GM23248 (cell line): ENCODE results near the gene HMGXB3. TPM values are rescaled to one million over a fixed set of nuclear protein-coding genes. Genes with fewer than 3 reads are reported as not detected.

Experiments
- DNase-seq: peaks from one replicate; pipeline ENCODE4 v3.0.0-alpha.2; 2015
- H2AFZ ChIP-seq: fragments of 200-600 bp; sonication (generic); 2 replicates; pipeline ENCODE4 v1.6.1; 2016; ENCODE audit warnings: antibody characterized with exemption
- H3F3A ChIP-seq: fragments of 200-600 bp; sonication (generic); 2 replicates; pipeline ENCODE4 v1.6.1; 2016; ENCODE audit warnings: mild to moderate bottlenecking, antibody characterized with exemption, mixed run types; ENCODE audit not compliant: insufficient read depth
- H3K27ac ChIP-seq: fragments of 200-600 bp; sonication (generic); 2 replicates; pipeline ENCODE4 v1.5.1; 2016; ENCODE audit warnings: mild to moderate bottlenecking
- H3K27me3 ChIP-seq: fragments of 200-600 bp; sonication (generic); replicated peaks from 2 replicates; pipeline ENCODE4 v1.6.1; 2016; ENCODE audit warnings: mild to moderate bottlenecking; ENCODE audit not compliant: insufficient read depth
- H3K36me3 ChIP-seq: fragments of 200-600 bp; sonication (generic); 2 replicates; pipeline ENCODE4 v1.6.1; 2016; ENCODE audit warnings: low read depth, mild to moderate bottlenecking
- H3K4me1 ChIP-seq: fragments of 200-600 bp; sonication (generic); 2 replicates; pipeline ENCODE4 v1.6.1; 2016; ENCODE audit warnings: mild to moderate bottlenecking; ENCODE audit not compliant: insufficient read depth
- H3K4me2 ChIP-seq: fragments of 200-600 bp; sonication (generic); one replicate; pipeline ENCODE4 v1.6.1; 2016; ENCODE audit warnings: mild to moderate bottlenecking; ENCODE audit not compliant: unreplicated experiment
- H3K4me3 ChIP-seq: fragments of 200-600 bp; sonication (generic); 2 replicates; pipeline ENCODE4 v1.5.1; 2016; ENCODE audit warnings: mild to moderate bottlenecking
- H3K79me2 ChIP-seq: fragments of 200-600 bp; sonication (generic); 2 replicates; pipeline ENCODE4 v1.6.1; 2016; ENCODE audit warnings: mild to moderate bottlenecking; ENCODE audit not compliant: insufficient read depth
- H3K9ac ChIP-seq: fragments of 200-600 bp; sonication (generic); 2 replicates; pipeline ENCODE4 v1.6.1; 2016; ENCODE audit warnings: mild to moderate bottlenecking
- H3K9me2 ChIP-seq: fragments of 200-600 bp; sonication (generic); 2 replicates; pipeline ENCODE4 v1.6.1; 2016; ENCODE audit warnings: mixed run types, mild to moderate bottlenecking, moderate library complexity; ENCODE audit not compliant: insufficient read depth
- H3K9me3 ChIP-seq: fragments of 200-600 bp; sonication (generic); one replicate; pipeline ENCODE4 v1.6.1; 2017; ENCODE audit warnings: low read depth
- H4K20me1 ChIP-seq: fragments of 200-600 bp; sonication (generic); 2 replicates; pipeline ENCODE4 v1.6.0; 2016; ENCODE audit not compliant: insufficient read depth
- EZH2 ChIP-seq: fragments of 200-600 bp; sonication (generic); IDR thresholded peaks from 2 replicates; pipeline ENCODE4 v1.6.1; 2018; ENCODE audit warnings: antibody characterized with exemption, mild to moderate bottlenecking; ENCODE audit not compliant: insufficient read depth, poor library complexity, severe bottlenecking
- EZH2phosphoT487 ChIP-seq: fragments of 200-600 bp; sonication (generic); IDR thresholded peaks from 2 replicates; pipeline ENCODE4 v1.6.1; 2018; ENCODE audit warnings: antibody characterized with exemption, moderate library complexity, mild to moderate bottlenecking, low read depth; ENCODE audit not compliant: insufficient read depth
- WGBS, 2 experiments: methylation state at CpG; one replicate each; pipeline ENCODE4 v1.1.6; 2015 to 2017; ENCODE audit warnings: low lambda C conversion rate in 2 of 2, low coverage in 1 of 2; ENCODE audit errors: missing lambda C conversion rate in 2 of 2; 5-methylcytosine and 5-hydroxymethylcytosine counted together
- in situ Hi-C: fragments of 300-500 bp; cut with MboI; formaldehyde crosslinking; loops from 2 replicates; pipeline ENCODE4 v1.15.0; 2020
- polyA plus RNA-seq: library from polyadenylated mRNA; unstranded; fragments of >200 nt; fragmentation: Nextera tagmentation; extraction: Ambion mirVana; gene quantifications from 2 replicates; pipeline ENCODE4 v1.2.1, GENCODE V29; 2016
- total RNA-seq: library from RNA; depleted of rRNA; stranded (reverse); fragments of >200 nt; shearing (Covaris generic); gene quantifications from 2 replicates; pipeline ENCODE4 v1.2.3, GENCODE V29; 2014

Gene HMGXB3
- total and polyA plus RNA-seq, 2 experiments from 2014 or later, result 13.6 to 46.5 TPM

- peaks cover 76% of the 10 kb centered on the region for H3K36me3 ChIP-seq
- DNase-seq, result no peak
- in situ Hi-C loops, result no loop called here
- peaks cover 37% of the 10 kb centered on the region for H3K4me1 ChIP-seq
- no peak overlapping the region for H3K9ac ChIP-seq
- H3K27ac ChIP-seq, result no peak overlapping the region
- H3K9me2 ChIP-seq, result no peaks in the 10 kb centered on the region
- H4K20me1 ChIP-seq, result no peaks in the 10 kb centered on the region
- H3K4me3 ChIP-seq, result no peak overlapping the region
- 48 to 58% methylated on average over 2 of the region's 2 CpGs for WGBS, 2 experiments
- H3K4me2 ChIP-seq, result no peak overlapping the region
- peaks cover 36% of the 10 kb centered on the region for H3K79me2 ChIP-seq
- no peak overlapping the region for H2AFZ ChIP-seq
- H3K9me3 ChIP-seq, result no peaks in the 10 kb centered on the region
- peaks cover 63% of the 10 kb centered on the region for H3F3A ChIP-seq
- no peak for TF ChIP-seq EZH2phosphoT487
- H3K27me3 ChIP-seq, result no peaks in the 10 kb centered on the region
Observed at GRCh38 chr5:150038547-150038946, 38.0 kb downstream of the HMGXB3 start.

- H3K9ac ChIP-seq, result no peak overlapping the region
- TF ChIP-seq EZH2phosphoT487 (no peak), EZH2 (no peak)
- H2AFZ ChIP-seq, result no peak overlapping the region
- DNase-seq, result no peak
- H3K79me2 ChIP-seq, result peaks cover 50% of the 10 kb centered on the region
- H3K9me3 ChIP-seq, result no peaks in the 10 kb centered on the region
- H3K27me3 ChIP-seq, result no peaks in the 10 kb centered on the region
- peaks cover 36% of the 10 kb centered on the region for H3F3A ChIP-seq
- 95 to 100% methylated on average over 3 of the region's 3 CpGs for WGBS, 2 experiments
- no peak overlapping the region for H3K4me2 ChIP-seq
- H3K36me3 ChIP-seq, result peaks cover 76% of the 10 kb centered on the region
- H3K4me3 ChIP-seq, result no peak overlapping the region
- peaks cover 20% of the 10 kb centered on the region for H3K4me1 ChIP-seq
- no peak overlapping the region for H3K27ac ChIP-seq
- H3K9me2 ChIP-seq, result no peaks in the 10 kb centered on the region
- in situ Hi-C loops, result no loop called here
- H4K20me1 ChIP-seq, result no peaks in the 10 kb centered on the region
Observed at GRCh38 chr5:150042459-150042858, 41.9 kb downstream of the HMGXB3 start.

- WGBS, 2 experiments, result 30 to 34% methylated on average over 4 of the region's 4 CpGs
- Histone ChIP-seq H3K27ac (peak overlapping the region; percentile 59), H3K4me1 (peaks cover 19% of the 10 kb centered on the region), H3K79me2 (peaks cover 46% of the 10 kb centered on the region), H3K27me3 (no peaks in the 10 kb centered on the region), H3K9me3 (no peaks in the 10 kb centered on the region), H3K36me3 (peaks cover 74% of the 10 kb centered on the region), H3K4me2 (peak overlapping the region; percentile 56), H3K9ac (peak overlapping the region; percentile 27; the same call in 1 of the 2 replicates), H2AFZ (no peak overlapping the region), H3F3A (peaks cover 31% of the 10 kb centered on the region; the same call in 1 of the 2 replicates), H3K4me3 (no peak overlapping the region), H3K9me2 (no peaks in the 10 kb centered on the region), H4K20me1 (no peaks in the 10 kb centered on the region)
- TF ChIP-seq EZH2phosphoT487, result no peak
- no peak for TF ChIP-seq EZH2
- DNase-seq, result peak; percentile 41
- in situ Hi-C loops, result no loop called here
Observed at GRCh38 chr5:150043657-150044328, 43.3 kb downstream of the HMGXB3 start.

GRCh38 chr5:150044329-150044681, 43.8 kb downstream of the HMGXB3 start:
- H3K36me3 ChIP-seq, result peaks cover 70% of the 10 kb centered on the region
- H3K4me3 ChIP-seq, result no peak overlapping the region
- no peaks in the 10 kb centered on the region for H3K9me3 ChIP-seq
- H3K27me3 ChIP-seq, result no peaks in the 10 kb centered on the region
- H3K79me2 ChIP-seq, result peaks cover 41% of the 10 kb centered on the region
- no peak for TF ChIP-seq EZH2
- no peak for TF ChIP-seq EZH2phosphoT487
- peak; percentile 72 for DNase-seq
- H3K4me1 ChIP-seq, result peaks cover 19% of the 10 kb centered on the region
- peak overlapping the region; percentile 59 for H3K27ac ChIP-seq
- in situ Hi-C loops, result no loop called here
- no peaks in the 10 kb centered on the region for H4K20me1 ChIP-seq
- H3K4me2 ChIP-seq, result peak overlapping the region; percentile 56
- H3K9me2 ChIP-seq, result no peaks in the 10 kb centered on the region
- H2AFZ ChIP-seq, result no peak overlapping the region
- H3F3A ChIP-seq, result peaks cover 33% of the 10 kb centered on the region
- H3K9ac ChIP-seq, result peak overlapping the region; percentile 27; the same call in 1 of the 2 replicates
